Astrocyte (in vitro differentiated cells and primary cell): Measurements from ENCODE around the gene TRAF1.

Experiments
- CTCF ChIP-seq: IDR thresholded peaks from 2 replicates; pipeline ENCODE4 v1.5.1; 2011; ENCODE audit warnings: low read depth, mild to moderate bottlenecking, inconsistent platforms, low read length, moderate library complexity; ENCODE audit not compliant: insufficient read depth
- EZH2 ChIP-seq: IDR thresholded peaks from 2 replicates; pipeline ENCODE4 v1.6.1; 2012; ENCODE audit warnings: mild to moderate bottlenecking, low read length, inconsistent platforms; ENCODE audit not compliant: insufficient read depth

GRCh38 chr9:120861935-120862334 lies 64.7 kb downstream of the TRAF1 start:
- TF ChIP-seq CTCF, result no peak
- TF ChIP-seq EZH2, result no peak
